Suprapubic skin (tissue), 4 donors: Measurements from ENCODE around the gene SPEM3.
"Not testable (repeated sequence)": the region's sequence is repeated elsewhere in the genome, so short reads cannot be mapped to it uniquely, and the experiment has no call there.

Experiments used
- EP300 ChIP-seq: sonication (generic); formaldehyde crosslinking; IDR thresholded peaks from one replicate; pipeline ENCODE4 v1.6.1; 2017; ENCODE audit warnings: antibody characterized with exemption
- POLR2A ChIP-seq, 2 donors: fragments of 450-650 bp; IDR thresholded peaks; one replicate each; pipeline ENCODE4 v1.6.1; 2017; ENCODE audit warnings: antibody characterized with exemption in 2 of 2, mild to moderate bottlenecking in 2 of 2, moderate library complexity in 2 of 2
- POLR2AphosphoS5 ChIP-seq, 3 donors: sonication (generic); formaldehyde crosslinking; IDR thresholded peaks; one replicate each; pipeline ENCODE4 v1.6.1; 2017; ENCODE audit warnings: antibody characterized with exemption in 3 of 3
- TF ChIP-seq, protein P1 (sequence below), 2 donors: fragments of 200-600 bp in 1 of 2; fragments of 450-650 bp in 1 of 2; sonication (generic) in 1 of 2; IDR thresholded peaks; one replicate each; pipeline ENCODE4 v1.5.1; 2016 to 2019; ENCODE audit warnings: antibody characterized with exemption in 2 of 2, mild to moderate bottlenecking in 1 of 2, moderate library complexity in 1 of 2

GRCh38 chr17:7481842-7482741, 53.4 kb downstream of the SPEM3 start:
- TF ChIP-seq, protein P1, sequence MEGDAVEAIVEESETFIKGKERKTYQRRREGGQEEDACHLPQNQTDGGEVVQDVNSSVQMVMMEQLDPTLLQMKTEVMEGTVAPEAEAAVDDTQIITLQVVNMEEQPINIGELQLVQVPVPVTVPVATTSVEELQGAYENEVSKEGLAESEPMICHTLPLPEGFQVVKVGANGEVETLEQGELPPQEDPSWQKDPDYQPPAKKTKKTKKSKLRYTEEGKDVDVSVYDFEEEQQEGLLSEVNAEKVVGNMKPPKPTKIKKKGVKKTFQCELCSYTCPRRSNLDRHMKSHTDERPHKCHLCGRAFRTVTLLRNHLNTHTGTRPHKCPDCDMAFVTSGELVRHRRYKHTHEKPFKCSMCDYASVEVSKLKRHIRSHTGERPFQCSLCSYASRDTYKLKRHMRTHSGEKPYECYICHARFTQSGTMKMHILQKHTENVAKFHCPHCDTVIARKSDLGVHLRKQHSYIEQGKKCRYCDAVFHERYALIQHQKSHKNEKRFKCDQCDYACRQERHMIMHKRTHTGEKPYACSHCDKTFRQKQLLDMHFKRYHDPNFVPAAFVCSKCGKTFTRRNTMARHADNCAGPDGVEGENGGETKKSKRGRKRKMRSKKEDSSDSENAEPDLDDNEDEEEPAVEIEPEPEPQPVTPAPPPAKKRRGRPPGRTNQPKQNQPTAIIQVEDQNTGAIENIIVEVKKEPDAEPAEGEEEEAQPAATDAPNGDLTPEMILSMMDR (IDR thresholded peaks at IDR 0.05): not testable (repeated sequence)
- not testable (repeated sequence) for TF ChIP-seq POLR2AphosphoS5 (IDR thresholded peaks at IDR 0.05); POLR2A (IDR thresholded peaks at IDR 0.05); EP300
